GM18909 (cell line): ENCODE measurements around the gene NUDT8.
"Not testable (repeated sequence)": the region's sequence is repeated elsewhere in the genome, so short reads cannot be mapped to it uniquely, and the experiment has no call there.

Experiments
- ATAC-seq: cut with Tn5 transposase; IDR thresholded peaks from one replicate; pipeline ENCODE4 v1.9.1; 2021; ENCODE audit warnings: mild to moderate bottlenecking; ENCODE audit not compliant: unreplicated experiment, poor library complexity

NUDT8 gene

GRCh38 chr11:67662142-67662834, 32.6 kb upstream of the NUDT8 start:
- ATAC-seq: no peak

GRCh38 chr11:67660752-67661151, 31.0 kb upstream of the NUDT8 start:
- ATAC-seq: not testable (repeated sequence)

- ATAC-seq: not testable (repeated sequence)
These were observed 30.0 kb upstream of the NUDT8 start for GRCh38 chr11:67659651-67660165.

DNA sequence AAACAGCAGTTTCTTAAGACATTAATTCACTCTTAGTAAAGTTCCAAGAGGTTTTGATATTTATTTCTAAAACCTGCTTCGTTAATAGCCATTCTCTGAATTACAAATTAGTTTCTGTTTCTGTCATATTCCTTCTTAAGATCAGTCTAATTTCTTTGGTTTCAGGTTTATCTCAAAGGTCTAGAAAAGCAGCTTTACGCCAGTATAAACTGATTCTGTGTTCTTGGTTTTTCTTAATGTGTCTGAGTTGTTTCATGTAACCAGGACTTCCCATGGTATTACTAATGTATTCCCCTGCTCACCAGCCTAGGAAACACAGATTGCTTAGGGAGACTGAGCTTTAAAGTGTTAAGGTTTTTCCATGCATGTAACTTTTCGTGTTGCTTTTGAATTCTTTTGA, 27.6 kb upstream of the NUDT8 start:
- ATAC-seq: no peak

DNA sequence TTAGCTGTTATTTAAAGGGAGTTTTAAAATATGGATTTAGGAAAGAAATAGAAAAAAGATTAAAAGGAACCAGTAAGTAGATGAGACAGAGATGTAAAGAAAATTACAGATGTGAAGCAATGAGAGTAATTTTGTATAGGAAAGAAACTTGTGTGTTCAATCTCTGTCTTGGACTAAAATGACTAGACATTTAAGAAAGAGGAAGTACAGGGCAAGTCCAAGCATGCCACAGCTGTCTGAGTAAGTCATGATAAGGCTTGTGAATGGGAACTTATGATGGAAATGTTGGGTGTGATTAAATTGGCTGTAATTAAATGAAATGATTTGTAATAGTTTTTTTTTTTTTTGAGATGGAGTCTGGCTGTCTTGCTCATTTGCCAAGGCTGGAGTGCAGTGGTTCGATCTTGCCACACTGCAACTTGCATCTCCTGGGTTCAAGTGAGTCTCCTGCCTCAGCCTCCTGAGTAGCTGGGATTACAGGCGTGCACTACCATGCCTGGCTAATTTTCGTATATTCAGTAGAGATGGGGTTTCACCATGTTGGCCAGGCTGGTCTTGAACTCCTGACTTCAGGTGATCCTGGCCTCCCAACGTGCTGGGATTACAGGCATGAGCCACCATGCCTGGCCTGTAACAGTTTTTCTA, 26.7 kb upstream of the NUDT8 start:
- no peak for ATAC-seq

DNA sequence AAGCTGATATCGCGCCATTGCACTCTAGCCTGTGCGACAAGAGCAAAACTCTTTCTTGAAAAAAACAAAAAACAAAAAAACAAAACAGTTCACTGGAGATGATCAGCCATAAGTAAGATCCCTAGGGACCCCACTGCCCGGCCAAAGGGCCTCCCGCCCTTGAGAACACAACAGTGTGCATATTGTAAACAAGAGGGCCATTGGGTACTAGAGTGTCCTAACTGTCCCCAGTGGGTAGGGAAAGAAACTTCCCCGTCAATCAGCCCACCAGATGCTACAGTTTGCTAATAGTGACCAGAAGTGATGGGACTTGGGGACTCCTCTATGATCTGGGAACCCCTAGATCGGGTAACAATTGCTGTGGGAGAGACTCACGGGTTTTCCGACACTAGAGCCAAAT, 24.5 kb upstream of the NUDT8 start:
- no peak for ATAC-seq

DNA sequence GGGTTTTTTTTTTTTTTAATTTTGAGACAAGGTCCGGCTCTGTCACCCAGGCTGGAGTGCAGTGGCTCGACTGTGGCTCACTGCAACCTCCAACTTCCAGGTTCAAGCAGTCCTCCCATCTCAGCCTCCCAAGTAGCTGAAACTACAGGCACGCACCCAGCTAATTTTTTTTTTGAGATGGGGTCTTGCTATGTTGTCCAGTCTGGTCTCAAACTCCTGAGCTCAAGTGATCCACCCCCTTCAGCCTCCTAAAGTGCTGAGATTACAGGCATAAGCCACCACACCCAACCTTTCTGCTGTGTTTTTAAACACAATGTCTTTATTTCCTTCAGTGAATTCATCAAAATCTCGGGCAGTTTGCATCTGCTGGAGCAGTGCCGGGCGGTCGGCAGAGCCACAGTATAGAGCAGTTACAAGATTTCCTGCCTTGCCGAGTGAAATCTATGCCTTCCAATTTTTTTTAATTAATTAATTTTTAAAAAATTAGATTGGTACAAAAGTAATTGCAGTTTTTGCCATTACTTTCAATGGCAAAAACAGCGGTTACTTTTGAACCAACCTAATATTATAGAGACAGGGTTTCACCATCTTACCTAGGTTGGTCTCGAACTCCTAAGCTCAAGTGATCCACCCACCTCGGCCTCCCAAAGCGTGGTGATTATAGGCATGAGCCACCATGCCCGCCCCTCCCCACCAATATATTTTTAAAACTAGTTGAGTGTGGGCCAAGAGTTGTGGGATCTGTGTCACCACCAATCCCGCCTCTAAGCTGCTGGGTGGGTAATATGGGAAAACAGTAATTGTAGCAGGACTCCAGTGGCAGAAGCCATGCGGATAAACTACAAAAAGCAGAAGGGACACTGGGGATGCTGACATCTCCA, 23.5 kb upstream of the NUDT8 start:
- no peak for ATAC-seq

DNA sequence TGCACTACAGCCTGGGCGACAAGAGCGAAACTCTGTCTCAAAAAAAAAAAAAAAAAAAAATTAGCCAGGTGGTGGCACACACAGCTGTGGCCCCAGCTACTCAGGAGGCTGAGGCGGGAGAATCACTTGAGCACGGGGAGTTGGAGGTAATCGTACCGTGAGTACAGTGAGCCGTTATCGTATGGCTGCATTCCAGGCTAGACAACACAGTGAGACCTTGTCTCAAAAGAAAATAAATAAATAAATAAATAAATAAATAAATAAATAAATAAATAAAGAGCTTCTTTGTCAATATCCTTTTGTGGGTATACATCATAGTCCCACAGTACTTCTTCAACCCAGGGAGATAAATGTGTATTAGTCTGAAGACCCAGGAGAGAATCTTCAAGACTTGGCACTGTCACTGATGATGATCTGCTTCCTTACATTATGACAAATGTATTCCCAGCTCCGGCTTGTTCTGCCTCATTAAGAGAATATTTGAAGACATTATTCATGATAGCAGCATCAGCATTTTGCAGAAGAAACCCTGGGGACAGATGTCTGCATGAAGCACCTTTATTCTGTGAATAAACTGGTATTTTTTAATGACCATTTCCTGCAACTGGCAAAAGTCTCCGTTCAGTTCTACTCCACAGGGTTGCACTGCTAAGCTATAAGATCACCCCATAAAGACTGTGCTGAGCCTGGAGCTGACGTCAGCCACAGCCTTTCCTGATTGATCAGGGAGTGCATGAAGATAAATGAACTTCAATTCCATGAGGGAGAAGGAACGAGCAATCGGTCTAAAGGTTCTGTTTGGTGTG, 22.4 kb upstream of the NUDT8 start:
- no peak for ATAC-seq

DNA sequence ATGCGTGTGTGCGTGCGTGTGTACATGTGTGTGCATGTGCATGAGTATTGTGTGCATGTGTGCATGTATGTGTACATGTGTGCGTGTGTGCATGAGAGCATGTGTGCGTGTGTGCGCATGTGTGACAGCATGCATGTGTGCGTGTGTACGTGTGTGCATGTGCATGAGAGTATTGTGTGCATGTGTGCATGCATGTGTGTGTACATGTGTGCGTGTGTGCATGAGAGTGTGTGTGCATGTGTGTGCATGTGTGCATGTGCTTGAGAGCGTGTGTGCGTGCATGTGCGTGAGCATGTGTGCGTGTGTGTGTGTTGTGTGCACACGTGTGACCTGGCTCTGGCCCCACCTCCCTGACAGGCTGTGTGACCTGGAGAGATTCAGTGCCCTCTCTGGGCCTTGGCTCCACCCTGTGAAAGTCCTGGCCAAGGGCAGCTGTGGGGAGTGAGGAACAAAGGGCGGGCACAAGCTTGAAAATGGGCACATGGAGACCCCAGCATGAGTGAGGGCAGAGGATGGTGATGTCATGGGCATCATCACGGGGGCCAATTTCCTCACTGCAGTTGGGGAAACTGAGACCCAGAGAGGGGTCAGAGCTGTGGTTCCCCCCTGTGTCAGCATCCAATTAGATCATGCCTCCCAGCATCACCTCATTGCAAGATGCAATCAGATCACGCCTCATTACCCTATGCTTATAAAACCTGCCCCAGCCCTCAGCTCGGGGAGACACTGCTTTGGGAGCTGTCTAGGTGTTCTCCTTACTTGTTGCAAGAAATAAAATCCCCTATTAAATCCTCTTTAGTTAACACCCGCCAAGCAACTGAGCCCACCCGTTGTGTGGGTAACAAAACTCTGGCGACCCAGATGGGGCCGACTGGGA, 20.1 kb upstream of the NUDT8 start:
- no peak for ATAC-seq

GRCh38 chr11:67648796-67649613, 19.3 kb upstream of the NUDT8 start:
- no peak for ATAC-seq

GRCh38 chr11:67648140-67648795, 18.5 kb upstream of the NUDT8 start:
- peak; percentile 46 for ATAC-seq

GRCh38 chr11:67647471-67647870, 17.7 kb upstream of the NUDT8 start:
- no peak for ATAC-seq

- ATAC-seq: peak; percentile 38
These were observed 17.0 kb upstream of the NUDT8 start for GRCh38 chr11:67646535-67647336.

- ATAC-seq: no peak
These were observed 16.1 kb upstream of the NUDT8 start for GRCh38 chr11:67645521-67646461.

- no peak for ATAC-seq
These were observed 15.0 kb upstream of the NUDT8 start for GRCh38 chr11:67644472-67645418.
